ENCODE results near the gene DNAH7.

DNAH7 gene

DNA sequence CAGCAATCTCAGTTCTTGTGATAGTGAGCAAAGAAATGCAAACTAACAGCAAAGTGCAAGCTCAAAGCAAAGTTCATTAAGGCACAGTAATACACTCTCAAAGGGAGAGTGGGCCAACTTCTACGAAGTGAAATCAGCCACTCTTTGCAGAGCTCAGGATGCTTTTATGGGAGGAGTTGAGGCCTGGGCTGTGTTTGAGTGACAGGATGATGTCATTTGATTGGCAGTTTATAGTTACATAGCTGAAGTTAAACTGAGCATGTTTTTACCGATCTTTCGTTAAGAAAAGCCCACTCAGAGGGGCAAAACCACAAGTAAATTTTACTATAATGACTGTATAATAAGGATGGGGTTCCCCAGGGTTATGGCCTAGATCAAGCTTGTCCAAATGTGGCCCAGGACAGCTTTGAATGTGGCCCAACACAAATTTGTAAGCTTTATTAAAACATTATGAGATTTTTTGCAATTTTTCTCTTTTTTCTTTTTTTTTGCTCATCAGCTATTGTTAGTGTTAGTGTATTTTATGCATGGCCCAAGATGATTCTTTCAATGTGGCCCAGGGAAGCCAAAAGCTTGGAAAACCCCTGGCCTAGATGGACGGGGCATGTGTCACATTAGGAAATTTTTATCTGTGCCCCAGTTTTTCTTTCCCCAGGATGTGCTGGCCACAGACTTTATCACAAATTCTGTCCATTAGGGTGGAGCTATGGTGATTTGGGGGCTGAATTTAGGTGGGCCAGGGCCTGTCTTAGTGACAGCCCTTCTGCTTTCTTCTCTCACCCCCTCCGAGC lies 8.3 kb upstream of the DNAH7 start:
- H3K27ac ChIP-seq, result peak overlapping the region; percentile 6 to 30
- H3K36me3 ChIP-seq, result no peaks in the 10 kb centered on the region
- peaks cover 0 to 26% (median 3%) of the 10 kb centered on the region in 4 donors for H3K4me1 ChIP-seq
- intact Hi-C loops (cut with DNase I; ENCODE audit: low total_unique reads), result no loop called here
- no peak overlapping the region for H3K4me3 ChIP-seq
- no peaks in the 10 kb centered on the region for H3K27me3 ChIP-seq
- H3K9me3 ChIP-seq, result no peaks in the 10 kb centered on the region
- no peak for TF ChIP-seq CTCF (IDR thresholded peaks at IDR 0.05)
- no peak for DNase-seq

GRCh38 chr2:196075196-196075595 lies 6.6 kb upstream of the DNAH7 start:
- no peak for TF ChIP-seq CTCF (IDR thresholded peaks at IDR 0.05)
- no peaks in the 10 kb centered on the region for H3K9me3 ChIP-seq
- no peaks in the 10 kb centered on the region for H3K36me3 ChIP-seq
- intact Hi-C loops (cut with DNase I; ENCODE audit: low total_unique reads), result no loop called here
- peaks cover 0 to 26% (median 3%) of the 10 kb centered on the region in 4 donors for H3K4me1 ChIP-seq
- H3K4me3 ChIP-seq, result no peak overlapping the region
- H3K27me3 ChIP-seq, result no peaks in the 10 kb centered on the region
- DNase-seq, result no peak
- no peak overlapping the region for H3K27ac ChIP-seq

DNA sequence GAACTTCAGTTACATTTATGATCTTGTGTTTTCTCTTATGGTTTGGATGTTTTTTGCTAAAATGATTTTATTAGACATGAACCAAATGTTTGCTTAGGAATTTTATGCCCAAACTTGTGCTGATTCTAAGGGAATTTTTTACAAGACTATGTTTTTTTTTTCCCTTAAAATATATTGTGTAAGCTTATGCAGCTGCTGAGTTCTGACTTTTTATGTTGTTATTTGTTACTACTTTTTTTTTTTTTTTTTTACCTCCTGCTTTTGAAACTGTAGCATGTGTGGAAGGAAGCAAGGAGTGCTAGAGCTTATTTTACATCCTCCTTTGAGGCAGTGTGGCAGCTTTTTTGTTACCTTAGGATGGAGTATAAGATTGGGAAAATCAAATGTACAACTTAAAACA lies 6.0 kb upstream of the DNAH7 start:
- H3K27ac ChIP-seq, result no peak overlapping the region
- H3K4me3 ChIP-seq, result no peak overlapping the region
- intact Hi-C loops (cut with DNase I; ENCODE audit: low total_unique reads), result no loop called here
- peaks cover 0 to 21% (median 3%) of the 10 kb centered on the region in 4 donors for H3K4me1 ChIP-seq
- TF ChIP-seq CTCF (IDR thresholded peaks at IDR 0.05), result no peak
- no peak for DNase-seq
- no peaks in the 10 kb centered on the region for H3K36me3 ChIP-seq
- no peaks in the 10 kb centered on the region for H3K9me3 ChIP-seq
- H3K27me3 ChIP-seq, result no peaks in the 10 kb centered on the region

GRCh38 chr2:196073521-196073920 lies 4.9 kb upstream of the DNAH7 start:
- no peak for DNase-seq
- H3K4me1 ChIP-seq, result peaks cover 0 to 10% (median under 1%) of the 10 kb centered on the region in 4 donors
- H3K27ac ChIP-seq, result no peak overlapping the region
- no peaks in the 10 kb centered on the region for H3K27me3 ChIP-seq
- H3K9me3 ChIP-seq, result no peaks in the 10 kb centered on the region
- H3K4me3 ChIP-seq, result no peak overlapping the region
- intact Hi-C loops (cut with DNase I; ENCODE audit: low total_unique reads), result no loop called here
- no peak for TF ChIP-seq CTCF (IDR thresholded peaks at IDR 0.05)
- no peaks in the 10 kb centered on the region for H3K36me3 ChIP-seq

GRCh38 chr2:196067088-196067382 lies 1.6 kb downstream of the DNAH7 start:
- Histone ChIP-seq H3K4me3 (no peak overlapping the region), H3K9me3 (no peaks in the 10 kb centered on the region), H3K36me3 (no peaks in the 10 kb centered on the region), H3K4me1 (peaks cover 0 to 11% (median 4%) of the 10 kb centered on the region in 4 donors), H3K27ac (no peak overlapping the region), H3K27me3 (no peaks in the 10 kb centered on the region)
- intact Hi-C loops (cut with DNase I; ENCODE audit: low total_unique reads), result loop anchor here (10.0 kb wide), 1 partner anchor 412 kb away; the partner anchor contains the start of gene SLC39A10
- no peak for TF ChIP-seq CTCF (IDR thresholded peaks at IDR 0.05)
- DNase-seq, result no peak
